Measurements from ENCODE around the gene WNT1.

WNT1 gene

DNA sequence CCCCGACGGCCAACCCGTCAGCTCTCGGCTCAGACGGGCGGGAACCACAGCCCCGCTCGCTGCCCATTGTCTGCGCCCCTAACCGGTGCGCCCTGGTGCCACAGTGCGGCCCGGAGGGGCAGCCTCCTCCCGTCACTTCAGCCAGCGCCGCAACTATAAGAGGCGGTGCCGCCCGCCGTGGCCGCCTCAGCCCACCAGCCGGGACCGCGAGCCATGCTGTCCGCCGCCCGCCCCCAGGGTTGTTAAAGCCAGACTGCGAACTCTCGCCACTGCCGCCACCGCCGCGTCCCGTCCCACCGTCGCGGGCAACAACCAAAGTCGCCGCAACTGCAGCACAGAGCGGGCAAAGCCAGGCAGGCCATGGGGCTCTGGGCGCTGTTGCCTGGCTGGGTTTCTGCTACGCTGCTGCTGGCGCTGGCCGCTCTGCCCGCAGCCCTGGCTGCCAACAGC lies at the start of gene WNT1:
Gene WNT1, plus strand, starts transcription at position 32 of the 450 bp plus-strand sequence. Its CDS starts 329 bp downstream, at position 361.
- DNase-seq, result no peak

DNA sequence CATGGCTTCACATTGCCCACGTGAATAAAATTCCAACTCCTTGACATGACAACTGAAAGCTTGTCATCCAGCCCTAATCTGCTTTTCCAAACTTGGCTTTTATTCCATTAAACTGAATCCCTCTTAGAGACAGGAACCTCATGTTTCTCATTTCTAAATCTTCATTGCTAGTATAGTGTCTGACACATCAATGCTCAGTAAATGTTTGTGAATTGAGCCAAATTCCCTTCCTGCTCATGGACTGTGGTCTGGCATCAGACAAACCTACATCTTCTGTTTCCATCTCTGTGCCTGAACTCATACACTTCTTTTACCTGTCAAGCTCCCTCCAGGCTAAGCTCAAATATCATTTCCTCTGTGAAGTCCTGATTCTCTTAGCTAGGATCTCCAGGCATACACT lies 48.6 kb upstream of the WNT1 start:
- DNase-seq, result no peak

DNA sequence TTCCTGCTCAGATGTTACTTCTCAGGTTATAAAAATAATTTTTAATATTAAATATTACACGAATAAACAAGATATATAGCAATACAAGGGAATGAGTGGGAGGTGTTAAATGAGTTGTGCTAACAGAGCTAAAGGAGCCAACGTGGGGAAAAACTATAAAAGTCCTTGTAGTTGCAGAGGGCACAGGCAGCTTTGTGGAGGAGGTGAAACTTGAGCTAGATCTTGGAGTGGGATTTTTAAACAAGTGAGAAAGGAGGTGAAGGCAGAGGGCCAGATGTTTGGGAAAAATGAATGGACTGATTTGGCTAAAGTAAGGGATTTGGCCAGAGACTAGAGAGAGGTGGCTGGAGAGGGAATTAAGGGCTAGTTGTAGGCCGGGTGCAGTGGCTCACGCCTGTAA lies 47.6 kb upstream of the WNT1 start:
- DNase-seq, result no peak

DNA sequence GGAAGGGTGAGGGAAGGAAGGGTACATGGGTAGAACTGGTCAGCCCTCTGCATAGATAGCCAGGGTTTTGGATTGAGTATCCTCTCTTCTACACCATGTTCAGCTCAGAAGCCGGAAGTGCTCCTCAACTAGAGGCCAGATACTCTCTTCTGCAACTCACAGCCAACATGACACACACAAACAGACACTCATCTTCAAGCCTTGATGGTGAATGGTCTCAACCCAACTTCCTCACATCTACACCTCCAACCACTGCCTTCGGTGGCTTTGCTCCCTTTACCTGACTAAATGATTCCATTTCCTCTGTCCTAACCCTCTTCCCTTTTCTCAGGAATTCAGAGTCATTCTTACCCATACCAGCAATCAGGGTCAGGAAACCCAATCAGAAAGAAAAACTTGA lies 45.2 kb upstream of the WNT1 start:
- DNase-seq, result no peak

DNA sequence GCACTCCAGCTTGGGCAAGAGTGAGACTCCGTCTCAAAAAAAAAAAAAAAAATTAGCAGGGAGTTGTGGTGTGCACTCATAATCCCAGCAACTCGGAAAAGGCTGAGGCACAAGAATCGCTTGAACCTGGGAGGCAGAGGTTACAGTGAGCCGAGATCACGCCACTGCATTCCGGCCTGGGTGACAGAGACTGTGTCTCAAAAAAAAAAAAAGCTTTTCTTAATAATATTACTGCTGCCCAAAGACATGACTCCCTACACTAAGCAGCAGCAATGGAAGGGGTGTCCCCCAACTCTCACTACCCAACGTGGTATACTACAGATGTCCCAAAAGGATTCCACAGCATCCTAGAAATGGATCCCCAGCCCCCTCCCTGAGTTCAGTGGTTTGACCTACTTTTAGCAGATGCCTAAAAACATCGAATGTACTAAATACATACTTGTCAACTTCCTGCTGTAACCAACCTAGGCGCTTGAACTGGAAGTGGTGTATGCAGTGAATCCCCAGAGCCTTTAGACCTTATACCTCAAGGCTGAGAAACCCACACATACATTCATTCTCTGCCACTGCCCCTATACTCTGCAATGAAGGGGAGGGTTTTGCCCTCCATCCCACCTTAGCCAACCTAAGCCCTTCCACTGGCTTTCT lies 44.3 kb upstream of the WNT1 start:
- DNase-seq, result no peak

DNA sequence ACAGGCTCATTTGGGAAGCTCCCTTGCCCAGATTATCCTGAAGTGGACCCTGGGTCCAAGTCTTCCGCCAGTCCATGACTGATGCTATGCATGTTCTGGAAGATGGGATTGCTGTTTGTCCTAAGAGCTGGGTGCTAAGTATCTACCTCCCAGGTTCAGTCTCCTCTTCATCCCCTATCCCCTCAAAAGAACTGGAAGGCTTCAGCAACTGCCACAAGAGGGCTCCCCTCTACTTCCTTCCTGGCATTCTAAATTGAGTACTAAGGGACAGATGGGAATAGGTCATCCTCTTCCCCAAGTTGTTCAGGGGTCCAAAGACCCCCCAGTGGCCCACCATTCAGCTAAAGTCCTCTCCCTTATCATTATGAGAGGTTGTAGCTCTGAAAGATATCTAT lies 43.8 kb upstream of the WNT1 start:
- no peak for DNase-seq

DNA sequence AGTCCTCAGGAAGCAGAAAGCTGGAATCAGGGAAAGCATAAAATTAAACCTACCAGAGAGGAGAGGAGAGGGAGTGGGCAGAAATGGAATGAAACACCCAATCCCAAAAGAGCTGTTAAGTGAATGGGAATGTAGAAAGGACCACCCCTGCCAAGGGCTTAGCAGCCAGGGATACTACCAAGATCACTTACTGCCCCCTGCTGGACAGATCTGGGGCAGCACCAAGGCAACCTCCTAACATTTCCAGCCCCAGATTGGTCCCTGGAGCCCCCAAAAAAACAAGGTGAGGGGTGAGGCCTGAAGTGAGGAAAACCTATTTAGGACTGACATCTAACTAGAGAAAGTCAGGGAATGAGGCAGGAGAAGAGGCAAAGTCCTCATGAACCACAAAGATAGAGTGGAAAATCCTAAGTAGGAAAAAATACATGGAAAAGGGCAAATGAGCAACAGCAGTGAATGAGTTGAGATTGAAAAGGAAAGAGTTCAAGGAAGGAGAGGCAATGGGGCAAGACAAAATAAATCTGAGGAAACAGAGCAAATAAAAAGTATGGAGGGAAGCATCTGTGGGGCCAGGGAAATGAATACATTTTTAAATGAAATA lies 41.6 kb upstream of the WNT1 start:
- DNase-seq, result peak; percentile 63

DNA sequence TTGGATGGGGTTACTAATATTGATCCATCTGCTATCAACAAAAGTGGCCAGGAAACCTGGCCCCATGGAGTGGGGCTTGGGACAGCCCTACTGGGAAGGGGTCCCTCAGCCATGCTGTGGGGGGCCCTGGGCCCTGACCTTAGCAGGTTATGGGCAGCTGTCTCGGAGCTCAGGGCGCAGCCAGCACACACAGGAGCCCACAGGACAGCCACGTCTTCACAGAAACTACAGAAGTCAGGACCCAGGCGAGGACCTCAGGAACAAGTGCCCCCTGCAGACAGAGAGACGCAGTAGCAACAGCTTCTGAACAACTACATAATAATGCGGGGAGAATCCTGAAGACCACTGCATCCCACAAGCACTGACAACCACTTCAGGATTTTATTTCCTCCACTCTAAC lies 41.0 kb upstream of the WNT1 start:
- no peak for DNase-seq

DNA sequence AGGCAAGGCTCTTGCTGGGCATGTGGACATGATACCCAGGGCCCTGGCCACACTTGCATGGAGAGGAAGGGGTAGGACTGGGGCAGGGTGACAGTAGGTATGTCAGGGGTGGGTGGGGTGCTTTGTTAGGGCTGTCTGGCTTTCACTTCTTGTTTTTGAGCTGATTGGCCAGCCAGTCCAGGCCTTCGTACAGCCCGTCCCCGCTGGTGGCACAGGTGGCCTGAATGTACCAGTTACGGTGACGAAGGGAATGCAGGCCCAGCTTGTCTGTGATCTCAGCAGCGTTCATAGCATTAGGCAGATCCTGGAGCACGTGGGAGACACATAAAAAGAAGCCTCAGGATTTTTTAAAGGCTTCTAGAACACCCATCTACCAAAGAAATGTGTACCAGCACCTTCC lies 39.3 kb upstream of the WNT1 start:
- no peak for DNase-seq

DNA sequence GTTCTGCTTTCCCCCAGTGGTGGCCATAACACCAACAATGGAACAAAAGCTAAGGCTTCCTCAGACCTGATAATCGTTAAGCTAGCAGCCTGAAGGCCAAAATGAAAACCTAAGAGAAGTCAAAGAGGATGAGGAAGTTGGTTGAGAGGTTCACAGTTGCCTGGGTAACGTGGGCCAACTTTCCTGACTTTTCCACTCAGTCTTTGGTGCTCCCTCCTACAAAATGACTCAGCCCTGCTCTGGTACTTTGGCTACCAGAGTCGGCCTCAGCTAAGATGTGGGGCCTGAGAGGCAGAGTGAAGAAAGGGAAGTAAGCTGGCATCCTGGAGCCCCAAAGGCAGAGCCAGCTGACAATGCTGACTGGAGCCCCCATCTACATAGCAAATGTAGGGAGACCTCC lies 37.9 kb upstream of the WNT1 start:
- DNase-seq, result no peak

DNA sequence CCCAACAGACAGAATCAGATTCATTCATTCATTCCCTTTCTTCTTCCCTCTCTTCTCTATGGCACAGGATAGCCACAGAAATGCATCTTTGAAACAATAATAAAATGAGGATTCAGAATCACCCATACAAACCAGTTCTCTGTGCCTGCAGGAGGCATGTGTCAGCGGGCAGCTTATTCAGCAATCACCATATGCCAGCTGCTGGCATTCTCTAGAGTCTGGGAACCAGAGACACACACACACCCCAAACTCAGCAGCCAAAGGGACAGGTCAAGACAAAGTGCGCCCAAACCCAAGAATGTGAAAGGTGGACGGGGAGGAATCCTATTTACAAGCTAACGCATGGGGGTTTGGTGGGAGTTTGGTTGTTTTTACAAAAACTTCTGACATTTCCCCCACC lies 34.9 kb upstream of the WNT1 start:
- no peak for DNase-seq

DNA sequence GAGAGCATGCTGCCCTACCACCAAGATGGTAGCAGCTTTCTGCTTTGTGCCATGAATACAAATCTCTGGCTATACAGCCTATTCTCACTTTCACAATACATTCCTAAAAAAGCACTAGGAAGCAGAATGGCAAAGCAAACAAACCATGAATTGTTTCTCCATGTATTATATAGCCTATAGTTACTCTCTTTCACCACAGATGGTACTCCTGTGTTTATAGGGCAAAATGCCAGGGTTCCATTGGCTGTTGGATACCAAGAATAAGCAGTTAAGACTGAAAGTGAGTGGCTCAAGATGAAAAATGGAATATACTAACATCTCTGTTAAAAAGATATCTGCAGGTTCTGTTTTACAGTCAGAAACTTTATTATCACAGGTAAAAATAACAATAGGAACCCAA lies 31.9 kb upstream of the WNT1 start:
- DNase-seq, result no peak

DNA sequence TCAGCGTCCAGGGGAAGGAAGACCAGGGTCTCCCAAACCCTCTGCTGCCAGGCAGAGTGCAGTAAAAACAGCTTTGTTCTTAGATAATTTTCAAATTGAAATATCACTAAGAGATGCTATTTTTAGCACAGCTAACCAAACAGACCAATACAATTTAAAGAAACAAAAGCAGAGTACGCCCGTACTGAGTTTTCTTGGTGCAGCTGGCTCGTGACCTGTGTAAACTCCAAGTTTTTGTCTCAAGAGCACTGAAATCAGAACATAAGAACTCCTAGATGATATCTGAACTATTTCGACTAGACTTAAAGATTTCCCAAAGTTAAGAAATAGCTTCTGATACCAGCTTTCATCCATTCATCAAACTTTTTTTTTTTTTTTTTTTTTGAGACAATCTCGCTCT lies 31.2 kb upstream of the WNT1 start:
- DNase-seq, result no peak

DNA sequence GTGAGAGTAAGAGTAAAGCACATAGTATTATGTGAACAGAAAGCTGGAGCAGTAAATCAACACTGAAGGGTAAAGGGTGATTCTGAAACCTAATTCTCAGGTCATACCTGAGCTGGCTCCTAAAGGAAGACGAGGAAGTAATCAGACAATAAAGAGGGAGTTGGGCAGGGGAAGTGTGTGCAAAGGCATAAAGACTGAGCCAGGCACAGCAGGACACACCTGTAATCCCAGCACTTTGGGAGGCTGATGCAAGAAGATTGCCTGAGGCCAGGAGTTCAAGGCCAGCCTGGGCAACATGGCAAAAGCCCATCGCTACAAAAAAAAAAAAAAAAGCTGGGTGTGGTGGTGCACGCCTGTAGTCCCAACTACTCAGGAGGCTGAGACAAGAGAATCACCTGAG lies 30.4 kb upstream of the WNT1 start:
- no peak for DNase-seq

DNA sequence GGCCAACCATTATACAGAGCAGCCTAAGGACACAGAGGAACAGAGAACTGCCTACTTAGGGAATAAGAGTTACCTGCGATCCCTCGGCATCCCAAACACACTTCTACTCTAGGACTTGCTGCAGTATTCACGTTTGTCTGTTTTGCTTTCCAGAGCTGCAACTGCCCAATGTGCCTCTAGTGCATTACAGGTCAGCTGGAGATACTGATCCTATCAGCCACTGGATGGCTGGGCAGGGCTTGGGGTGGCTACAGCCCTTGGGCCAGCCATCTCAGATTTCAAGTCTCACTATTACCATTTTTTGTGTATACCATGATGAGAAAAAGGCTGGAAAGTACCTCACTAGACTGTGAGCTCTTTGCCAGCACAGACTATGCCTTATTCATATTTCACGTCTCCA lies 25.4 kb upstream of the WNT1 start:
- no peak for DNase-seq

DNA sequence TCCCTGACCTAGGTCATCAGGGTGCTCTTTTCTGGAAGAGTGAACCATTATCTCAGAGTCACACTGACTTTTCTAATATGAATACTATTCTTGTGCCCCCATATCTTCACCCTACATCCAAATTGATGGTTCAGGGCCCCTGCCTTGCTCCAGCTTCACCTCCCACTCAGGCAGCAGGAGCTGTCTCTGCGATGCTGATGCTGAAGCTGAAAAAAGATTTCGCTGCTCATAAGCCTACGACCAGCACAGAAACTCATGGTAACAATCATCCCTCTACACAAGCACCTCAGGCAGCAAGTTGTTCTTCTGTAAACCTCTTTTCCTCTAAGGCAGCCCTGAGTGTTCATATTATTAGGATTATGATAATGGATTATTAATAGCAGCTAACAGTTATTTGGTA lies 24.1 kb upstream of the WNT1 start:
- DNase-seq, result no peak

DNA sequence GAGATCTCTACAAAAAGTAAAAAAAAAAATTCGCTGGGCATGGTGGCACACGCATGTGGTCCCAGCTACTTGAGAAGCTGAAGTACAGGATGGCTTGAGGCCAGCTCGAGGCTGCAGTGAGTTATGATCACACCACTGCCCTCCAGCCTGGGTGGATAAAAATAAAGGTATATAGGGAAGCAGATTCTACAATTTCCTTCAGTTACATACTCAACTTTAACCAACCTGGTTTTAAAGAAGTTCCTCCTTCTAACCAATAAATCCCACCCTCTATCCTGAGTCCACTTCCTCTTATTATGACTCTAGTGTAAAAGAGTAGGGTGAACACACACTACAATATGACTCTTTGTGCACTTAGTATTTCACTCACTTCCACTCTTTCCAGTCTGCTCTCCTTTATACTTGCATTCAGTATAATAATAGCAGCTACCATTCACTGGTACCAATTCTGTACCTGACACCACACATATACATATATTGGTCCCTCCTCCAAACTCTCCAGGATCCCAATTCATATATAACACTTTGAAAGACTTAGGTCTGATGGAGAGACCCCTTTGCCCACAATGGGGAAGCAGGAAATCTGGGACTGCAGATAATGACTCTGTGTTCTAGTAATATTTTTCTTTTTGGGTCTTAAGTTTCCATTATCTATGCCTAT lies 23.2 kb upstream of the WNT1 start:
- DNase-seq, result no peak

DNA sequence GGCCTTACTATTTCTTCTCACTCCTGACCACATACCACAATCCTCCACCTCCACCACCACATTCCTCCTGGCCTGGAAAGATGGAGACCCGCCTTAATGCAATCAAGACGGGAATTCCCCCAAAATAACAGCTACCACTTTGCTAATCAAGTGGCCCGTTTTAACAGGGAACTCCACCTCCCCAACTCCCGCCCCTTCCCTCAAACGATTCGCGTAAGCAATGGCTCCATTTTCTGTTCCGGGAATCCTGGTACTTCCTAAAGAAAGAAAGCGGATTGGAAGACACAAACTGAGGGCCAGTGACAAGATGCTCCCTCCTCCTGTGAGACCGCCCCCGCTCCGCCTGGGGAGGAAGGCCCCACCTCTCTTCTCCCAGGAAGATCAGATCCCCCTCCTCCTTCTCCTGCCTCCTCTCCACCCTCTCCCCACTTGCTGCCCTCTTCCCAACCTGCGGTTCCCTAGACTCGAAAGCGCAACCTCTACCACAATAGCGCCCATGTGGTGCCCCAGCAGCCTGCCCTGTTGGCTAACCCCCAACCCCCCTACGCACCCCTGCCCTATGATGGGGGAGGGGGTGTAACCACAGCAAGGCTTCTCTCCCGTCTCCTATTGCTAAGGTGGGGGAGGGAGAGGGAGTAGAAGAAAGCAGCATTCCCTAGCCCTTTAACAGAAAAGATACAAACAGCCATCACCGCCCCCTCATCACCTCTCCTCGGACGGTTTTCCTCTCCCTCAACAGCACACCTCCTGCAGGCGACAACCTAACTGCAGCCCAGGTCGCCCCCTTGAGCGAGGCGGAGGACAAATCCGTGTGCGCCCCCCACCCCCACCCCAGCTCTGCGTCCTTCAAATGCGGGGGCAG lies 21.6 kb upstream of the WNT1 start:
- peak; percentile 96 for DNase-seq

DNA sequence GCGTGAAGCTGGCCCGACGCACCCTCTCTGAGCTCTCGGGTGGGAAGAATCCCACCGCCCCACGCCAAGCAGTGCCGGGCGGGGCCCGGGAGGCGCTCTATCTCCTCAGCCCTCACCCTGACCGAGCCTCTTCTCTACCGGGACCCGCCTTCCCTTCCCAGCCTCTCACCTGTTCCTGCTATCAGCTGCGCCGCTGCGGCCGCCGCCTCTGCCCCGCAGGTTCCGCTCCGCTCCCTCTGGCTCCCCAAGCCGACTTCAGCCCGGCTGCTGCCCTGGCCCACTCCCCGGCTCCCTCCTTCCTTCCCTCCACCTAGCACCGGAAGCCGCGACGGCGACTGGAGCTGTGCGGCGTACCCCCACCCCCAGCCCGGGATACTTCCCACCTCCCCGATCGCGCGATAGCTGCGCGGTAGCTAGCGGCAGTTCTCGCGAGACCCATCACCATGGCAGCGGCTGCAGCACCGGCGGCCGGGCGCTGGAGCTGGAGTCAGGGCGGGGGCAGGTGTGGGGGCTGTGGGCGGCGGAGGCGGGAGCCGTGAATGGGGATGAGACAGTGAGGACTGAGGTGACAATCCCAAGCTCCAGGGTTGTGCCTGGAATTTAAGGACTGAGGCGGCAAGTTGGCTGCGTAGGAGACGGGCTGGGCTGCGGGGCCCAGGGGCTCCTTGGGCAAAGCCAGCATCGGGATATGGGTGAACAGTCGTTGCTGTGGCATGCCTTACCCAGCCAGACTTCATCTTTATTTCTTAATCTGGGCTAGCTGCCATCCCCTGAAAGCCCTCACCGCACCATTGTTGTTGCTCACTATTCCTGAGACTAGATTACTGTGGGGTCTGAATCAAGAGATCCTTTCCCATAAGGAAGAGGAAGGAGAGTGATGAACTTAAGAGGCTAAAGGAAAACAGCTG lies 20.7 kb upstream of the WNT1 start, which contains the start of gene ARF3:
Gene ARF3, minus strand, starts transcription at position 347 of the 908 bp plus-strand sequence. CDS start 16,392 bp downstream, outside the sequence.
- peak; percentile 94 for DNase-seq

DNA sequence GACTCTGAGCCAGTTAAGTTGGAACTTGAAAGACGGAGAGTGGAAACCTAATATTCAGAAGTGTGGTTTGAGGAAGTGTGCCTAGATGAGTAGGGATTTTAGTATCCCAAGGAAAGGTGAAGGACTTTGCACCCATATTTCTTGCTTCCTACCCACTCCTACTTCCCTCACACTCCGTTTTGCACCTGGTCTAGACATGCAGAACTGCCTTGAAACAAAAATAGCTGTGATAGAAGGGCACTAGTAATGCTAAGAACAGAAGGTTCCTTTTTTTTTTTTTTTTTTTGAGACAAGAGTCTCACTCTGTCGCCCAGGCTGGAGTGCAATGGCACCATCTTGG lies 20.1 kb upstream of the WNT1 start:
- no peak for DNase-seq

DNA sequence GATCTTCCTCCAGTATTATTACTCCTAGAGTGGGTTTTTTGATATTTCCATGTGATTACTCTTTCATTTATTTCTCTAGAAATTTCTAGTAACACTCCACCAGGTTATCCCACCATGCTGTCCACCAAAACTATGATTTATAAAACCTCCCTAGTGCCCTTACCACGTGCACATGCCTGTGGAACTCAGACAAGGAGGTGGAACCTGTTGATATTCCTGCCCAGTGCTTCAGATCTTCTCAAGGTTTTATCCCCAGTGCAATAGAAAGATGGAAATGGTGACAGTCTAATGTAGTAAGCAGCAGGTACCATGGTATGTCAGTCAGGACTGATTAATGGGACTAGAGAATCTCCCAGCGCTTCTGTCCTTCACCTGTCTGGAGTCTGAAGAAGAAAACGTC lies 17.3 kb upstream of the WNT1 start:
- DNase-seq, result no peak

DNA sequence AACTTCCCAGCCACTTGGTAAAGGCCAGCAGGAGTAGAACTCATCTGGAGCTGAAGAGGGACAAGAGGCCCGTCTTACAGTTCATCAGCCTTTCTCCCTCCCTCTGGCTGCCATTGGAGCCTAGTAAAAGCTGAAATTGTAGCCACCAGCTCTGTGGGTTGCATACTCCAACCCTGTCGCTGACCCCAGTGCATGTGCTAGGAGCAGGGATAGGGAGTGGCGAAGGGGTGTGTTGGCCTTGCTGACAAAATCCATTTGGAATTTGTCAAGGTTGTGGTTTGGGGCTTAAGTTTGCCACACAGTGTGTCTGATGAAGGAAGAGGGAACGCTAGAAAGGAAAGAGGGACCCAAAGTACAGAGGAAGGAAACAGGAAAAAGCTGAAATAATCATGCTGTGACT lies 16.8 kb upstream of the WNT1 start:
- no peak for DNase-seq

DNA sequence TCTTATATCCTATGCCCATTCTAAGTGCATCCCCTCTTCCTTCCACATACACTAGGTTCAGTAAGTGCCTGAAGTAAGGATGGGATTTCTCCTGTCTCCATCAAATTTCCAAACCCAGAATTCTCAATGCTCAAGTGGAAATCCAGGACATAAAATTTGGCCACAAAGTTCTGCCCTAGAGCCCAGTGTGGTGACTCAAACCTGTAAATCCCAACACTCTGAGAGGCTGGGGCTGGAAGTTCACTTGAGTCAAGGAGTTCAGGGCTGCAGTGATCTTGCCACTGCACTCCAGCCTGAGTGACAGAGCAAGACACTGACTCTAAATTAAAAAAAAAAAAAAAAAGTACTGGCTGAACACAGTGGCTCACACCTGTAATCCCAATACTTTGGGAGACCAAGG lies 16.3 kb upstream of the WNT1 start:
- no peak for DNase-seq

Measured in fibroblast of upper back skin (primary cell).